HG03521 (cell line): Measurements from ENCODE around the gene PSMA2.

Source experiments
- ATAC-seq: cut with Tn5 transposase; IDR thresholded peaks from one replicate; pipeline ENCODE4 v1.9.1; 2021; ENCODE audit warnings: mild to moderate bottlenecking, moderate library complexity; ENCODE audit not compliant: unreplicated experiment

The PSMA2 gene

DNA sequence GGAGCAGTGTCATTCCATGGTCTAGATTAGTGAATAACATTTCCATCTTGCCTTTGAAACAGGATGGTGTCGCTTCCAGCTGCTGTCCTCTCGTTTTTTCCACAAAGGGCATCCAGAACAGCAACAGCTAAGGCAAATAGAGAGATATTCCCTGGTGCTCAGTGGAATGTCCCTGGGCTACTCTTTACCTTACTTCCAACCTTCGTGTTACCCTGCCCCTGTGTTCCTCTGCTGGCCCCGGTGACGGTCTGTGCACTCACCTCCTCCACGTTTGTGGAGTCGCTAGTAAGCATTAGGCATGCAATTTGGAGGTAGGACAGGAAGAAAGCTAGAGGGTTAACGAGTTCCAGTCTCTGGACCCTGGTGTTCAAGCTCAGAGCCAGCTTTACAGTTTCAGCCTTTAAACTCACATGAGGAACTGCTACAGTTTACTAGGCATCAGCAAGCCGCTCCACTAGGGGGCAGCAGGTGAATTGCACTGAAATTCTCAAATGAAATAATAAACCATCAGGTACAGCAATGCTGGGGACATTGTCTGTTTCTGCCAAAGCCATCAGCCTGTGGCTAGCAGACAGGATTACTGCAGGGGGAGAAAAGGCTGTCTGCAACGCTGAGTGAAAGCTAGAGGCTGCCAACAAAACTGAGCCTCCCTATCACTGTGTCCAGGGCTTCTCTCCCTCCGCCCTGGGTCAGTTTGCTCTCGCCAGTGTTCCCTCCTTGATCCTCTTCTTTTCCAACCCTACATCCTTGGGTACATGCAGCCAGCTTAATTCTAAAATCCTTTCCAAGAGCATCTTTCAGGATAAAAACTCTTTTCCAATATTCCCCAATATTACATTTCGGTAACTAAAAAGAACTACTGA lies 9.2 kb upstream of the PSMA2 start:
- ATAC-seq, result peak; percentile 44

DNA sequence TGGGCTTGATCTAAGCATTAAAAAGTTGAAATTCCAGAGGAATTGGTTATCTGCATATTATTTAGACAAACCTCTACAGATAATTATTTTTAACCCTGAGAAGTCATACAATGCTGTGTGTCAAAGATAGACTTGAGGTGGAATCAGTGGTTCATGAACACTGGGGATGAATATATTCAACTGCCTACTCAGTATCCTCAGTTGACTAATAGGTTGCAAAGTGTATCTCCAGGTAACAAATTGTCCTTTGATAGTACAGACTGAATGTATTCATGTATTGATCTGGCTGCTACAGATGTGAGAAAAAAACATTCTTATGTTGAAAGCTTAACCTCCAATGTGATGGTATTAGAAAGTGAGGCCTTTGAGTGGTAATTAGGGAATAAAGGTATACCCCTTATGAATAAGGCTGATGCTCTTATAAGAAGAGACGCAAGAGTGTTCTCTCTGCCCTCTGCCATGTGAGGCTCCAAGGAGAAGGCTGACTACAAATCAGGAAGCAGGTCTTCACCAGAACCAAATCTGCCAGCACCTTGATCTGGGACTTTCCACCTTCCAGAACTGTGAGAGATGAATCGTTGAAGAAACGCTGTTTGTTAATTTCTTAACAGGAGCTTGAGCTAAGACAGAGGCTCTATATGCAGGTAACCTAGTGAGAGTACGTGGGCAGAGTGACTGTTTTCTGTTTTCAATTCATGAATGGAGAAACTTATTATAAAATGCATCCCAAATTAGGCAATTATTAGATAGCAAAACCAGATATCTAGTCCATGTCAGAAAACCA lies 7.7 kb upstream of the PSMA2 start:
- ATAC-seq, result no peak

- ATAC-seq, result no peak
Observed at GRCh38 chr7:42935861-42936260, 3.9 kb upstream of the PSMA2 start.

DNA sequence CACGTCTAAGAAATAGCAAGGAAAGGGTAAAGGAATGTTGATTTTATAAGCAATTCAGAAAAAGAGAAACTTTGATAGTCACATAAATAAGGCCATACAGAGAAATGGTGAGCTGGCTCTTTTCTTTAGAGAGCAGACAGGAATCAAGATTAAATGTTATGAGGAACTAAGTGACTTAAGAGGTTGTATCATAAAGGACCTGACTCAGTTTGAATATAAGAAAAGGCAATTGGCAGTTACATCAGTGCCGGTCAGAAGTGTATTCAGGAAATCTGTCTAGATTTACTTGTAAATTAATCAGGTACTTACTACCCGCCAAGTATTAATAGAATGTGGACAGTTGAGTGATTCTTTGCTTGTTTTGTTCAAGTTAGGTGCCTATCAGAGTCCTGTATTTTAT lies 2.3 kb upstream of the PSMA2 start:
- ATAC-seq, result no peak

GRCh38 chr7:42932811-42933591 lies 1.0 kb upstream of the PSMA2 start:
- ATAC-seq, result no peak

GRCh38 chr7:42931447-42931833 lies 534 bp downstream of the PSMA2 start:
- ATAC-seq, result no peak

DNA sequence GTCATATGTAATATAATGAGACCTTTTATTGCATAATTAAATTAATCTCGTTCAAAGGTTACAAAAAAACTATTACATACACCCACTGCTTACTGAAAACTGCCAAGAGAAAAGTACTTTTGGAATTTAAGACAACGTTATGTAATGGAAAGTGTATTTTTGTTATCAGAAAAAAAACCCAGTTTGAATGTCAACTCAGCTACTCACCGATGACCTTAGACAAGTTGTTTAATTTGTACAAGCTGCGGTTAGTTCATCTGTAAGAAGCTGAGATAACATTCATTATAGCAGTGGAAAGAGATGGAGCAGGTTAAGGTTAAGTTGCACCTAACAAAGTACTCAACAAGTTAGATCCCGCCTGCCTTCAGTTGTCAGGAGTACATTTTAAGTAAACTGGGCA lies 1.1 kb downstream of the PSMA2 start:
- no peak for ATAC-seq

DNA sequence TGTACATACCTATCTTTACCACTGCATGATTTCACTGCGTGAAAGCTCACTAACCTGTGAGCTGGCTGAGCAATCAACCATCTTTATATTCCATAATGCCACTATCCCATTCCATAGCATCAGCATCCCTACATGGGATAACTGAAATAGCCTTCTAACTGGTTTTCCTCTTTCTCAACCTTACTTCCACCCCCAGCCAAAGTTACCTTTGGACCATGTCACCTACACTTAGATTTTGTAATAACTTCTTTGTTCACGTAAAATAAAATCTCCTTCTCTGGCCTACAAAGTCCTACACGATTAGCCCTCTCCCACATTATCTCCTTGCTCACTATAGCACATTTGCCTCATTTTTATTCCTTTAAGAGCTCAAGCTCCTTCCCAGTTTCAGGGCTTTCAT lies 2.5 kb downstream of the PSMA2 start:
- ATAC-seq, result no peak

- no peak for ATAC-seq
Observed at GRCh38 chr7:42928754-42929153, 3.2 kb downstream of the PSMA2 start.

DNA sequence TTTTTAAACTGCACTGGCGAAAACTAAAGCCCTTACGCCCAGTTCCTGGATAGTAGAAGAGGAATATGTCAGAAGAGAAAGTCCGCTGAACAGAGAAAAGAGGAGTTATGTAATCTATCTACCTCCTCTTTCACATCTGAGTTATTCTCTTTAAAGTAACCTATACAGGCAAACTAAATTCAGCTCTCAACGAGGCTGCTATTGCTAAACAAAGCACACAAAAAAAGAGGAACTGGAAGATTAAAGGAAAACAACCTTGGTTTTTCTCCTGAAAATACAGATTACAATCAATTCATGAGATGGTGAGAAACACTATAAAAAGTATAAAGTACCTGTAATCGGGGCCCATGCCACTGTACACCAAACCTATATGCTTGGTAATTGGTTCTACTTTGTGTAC lies 5.8 kb downstream of the PSMA2 start:
- no peak for ATAC-seq

DNA sequence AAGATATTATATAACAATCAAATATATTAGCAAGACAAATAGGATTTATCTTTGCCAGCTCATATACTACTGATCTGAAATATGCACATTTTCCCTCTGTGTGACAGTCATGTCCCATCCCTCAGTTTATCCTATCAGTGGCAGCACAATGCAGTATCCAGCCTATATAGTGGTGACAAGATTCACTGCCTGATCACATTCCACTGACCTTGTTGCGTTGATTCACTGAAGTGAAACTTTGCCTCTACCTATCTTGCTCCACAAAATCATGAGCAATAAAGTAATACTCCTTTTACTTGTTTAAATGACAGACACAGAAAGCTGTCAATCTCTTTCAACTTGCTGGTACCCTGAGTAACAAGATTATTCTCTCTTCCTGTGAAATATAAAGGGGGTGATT lies 6.3 kb downstream of the PSMA2 start:
- no peak for ATAC-seq

DNA sequence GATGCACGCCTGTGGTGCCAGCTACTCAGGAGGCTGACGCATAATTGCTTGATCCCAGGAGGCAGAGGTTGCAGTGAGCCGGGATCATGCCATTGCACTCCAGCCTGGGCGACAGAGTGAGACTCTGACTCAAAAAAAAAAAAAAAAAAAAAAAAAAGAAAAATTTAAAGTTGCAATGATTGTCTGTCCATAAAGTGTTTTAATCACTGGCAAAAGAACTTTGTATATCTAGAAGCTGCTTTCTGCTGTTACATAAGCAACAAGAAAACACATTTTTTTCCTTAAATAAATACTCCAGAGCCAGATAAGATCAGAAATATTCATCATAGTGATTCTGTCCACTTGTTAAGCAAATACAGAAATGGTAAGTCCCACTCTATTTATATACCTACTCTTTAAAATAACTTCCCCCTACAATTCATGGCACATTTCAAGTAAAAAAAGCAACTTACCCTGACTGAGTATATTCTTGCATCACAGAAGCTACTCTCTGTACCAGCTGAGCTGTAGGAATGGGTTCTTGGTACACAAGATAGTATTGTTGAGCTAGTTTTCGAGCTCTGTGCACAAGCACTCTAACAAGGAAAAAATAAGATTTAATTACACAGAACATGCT lies 7.6 kb downstream of the PSMA2 start:
- ATAC-seq, result no peak

GRCh38 chr7:42922017-42922753 lies 9.8 kb downstream of the PSMA2 start:
- ATAC-seq, result no peak

GRCh38 chr7:42915356-42915755 lies 16.6 kb downstream of the PSMA2 start:
- no peak for ATAC-seq

GRCh38 chr7:42914421-42915045 lies 17.4 kb downstream of the PSMA2 start:
- no peak for ATAC-seq

- no peak for ATAC-seq
Observed at GRCh38 chr7:42914009-42914408, 18.0 kb downstream of the PSMA2 start.

- ATAC-seq, result no peak
Observed at GRCh38 chr7:42913591-42913990, 18.4 kb downstream of the PSMA2 start.

- peak; percentile 96 for ATAC-seq
Observed at GRCh38 chr7:42911454-42912447, 20.2 kb downstream of the PSMA2 start, which contains the start of gene C7orf25. Gene C7orf25, minus strand, starts transcription at chr7:42912070. Its CDS starts 1,170 bp downstream, at chr7:42910900.

DNA sequence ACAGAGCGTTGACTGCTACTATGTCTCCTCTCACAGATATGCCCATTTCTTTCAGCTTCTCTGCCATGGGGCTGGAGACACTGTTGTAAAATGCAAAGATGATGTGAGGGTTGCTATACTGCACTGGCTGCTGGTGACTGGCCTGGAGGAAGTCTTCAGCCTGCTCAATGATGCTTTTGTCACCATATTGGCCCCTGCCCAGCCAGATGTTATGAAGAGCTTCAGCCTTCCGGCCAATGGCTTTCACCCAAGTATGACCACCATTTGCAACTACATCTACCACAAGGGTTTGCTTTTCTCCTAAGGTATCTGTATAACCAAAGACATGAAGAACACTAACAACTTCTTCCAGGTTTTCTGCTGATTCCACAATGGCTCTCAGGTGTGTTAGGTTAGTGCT lies 21.7 kb downstream of the PSMA2 start:
- ATAC-seq, result no peak
